PC-3 (cell line): ENCODE data around the gene GDNF.

Source experiments
- CTCF ChIP-seq: fragments of 300-600 bp; sonication (generic); conservative IDR thresholded peaks from 2 replicates; pipeline ENCODE4 v1.5.1; 2017; ENCODE audit warnings: antibody characterized with exemption, low read depth, mild to moderate bottlenecking, low read length
- EZH2 ChIP-seq: fragments of 300-600 bp; sonication (generic); IDR thresholded peaks from one replicate; pipeline ENCODE4 v1.6.1; 2017; ENCODE audit warnings: antibody characterized with exemption, mild to moderate bottlenecking, low read length; ENCODE audit not compliant: unreplicated experiment

- no peak for TF ChIP-seq CTCF
- no peak for TF ChIP-seq EZH2
These were observed 2.2 kb upstream of the GDNF start for GRCh38 chr5:37842048-37842447.
